DND-41 (cell line): ENCODE data around the gene ARHGAP26.

Source experiments
- ATAC-seq: fragments of 200-7000 bp; cut with Tn5 transposase; 3 replicates; pipeline ENCODE4 v1.9.1; 2021; ENCODE audit warnings: low read depth; ENCODE audit not compliant: insufficient read depth
- DNase-seq: peaks from one replicate; pipeline ENCODE4 v3.0.0-alpha.2; 2020
- H2AFZ ChIP-seq: 2 replicates; pipeline ENCODE4 v1.6.0; 2012; ENCODE audit warnings: low read depth, low read length
- H3K27ac ChIP-seq: 2 replicates; pipeline ENCODE4 v1.5.1; 2012; ENCODE audit warnings: low read length, inconsistent platforms
- H3K27me3 ChIP-seq: fragments of 200-600 bp; sonication (generic); 2 replicates; pipeline ENCODE4 v1.6.0; 2012; ENCODE audit warnings: low read length, mild to moderate bottlenecking, inconsistent platforms; ENCODE audit not compliant: insufficient read depth, poor library complexity
- H3K36me3 ChIP-seq: 2 replicates; pipeline ENCODE4 v1.5.1; 2012; ENCODE audit warnings: low read length, inconsistent platforms; ENCODE audit not compliant: insufficient read depth
- H3K4me1 ChIP-seq: 2 replicates; pipeline ENCODE4 v1.5.1; 2012; ENCODE audit warnings: mild to moderate bottlenecking, low read length; ENCODE audit not compliant: insufficient read depth
- H3K4me2 ChIP-seq: 2 replicates; pipeline ENCODE4 v1.6.0; 2012; ENCODE audit warnings: mild to moderate bottlenecking, moderate library complexity, low read length, inconsistent platforms; ENCODE audit not compliant: insufficient read depth
- H3K4me3 ChIP-seq, 2 experiments: fragments of 200-600 bp in 1 of 2; shearing (Covaris generic) in 1 of 2; 2 replicates each; pipeline ENCODE4 v1.5.1; 2012 to 2016; ENCODE audit warnings: inconsistent platforms in 2 of 2, low read length in 2 of 2, mild to moderate bottlenecking in 2 of 2, low read depth in 1 of 2, moderate library complexity in 1 of 2
- H3K79me2 ChIP-seq: 2 replicates; pipeline ENCODE4 v1.6.0; 2012; ENCODE audit warnings: low read length, inconsistent platforms; ENCODE audit not compliant: insufficient read depth
- H3K9ac ChIP-seq: 2 replicates; pipeline ENCODE4 v1.6.0; 2012; ENCODE audit warnings: low read depth, mild to moderate bottlenecking, inconsistent platforms, low read length, moderate library complexity
- H3K9me3 ChIP-seq: 2 replicates; pipeline ENCODE4 v1.5.1; 2012; ENCODE audit warnings: low read length, moderate library complexity, mild to moderate bottlenecking, inconsistent platforms; ENCODE audit not compliant: insufficient read depth, severe bottlenecking
- H4K20me1 ChIP-seq: 2 replicates; pipeline ENCODE4 v1.6.0; 2012; ENCODE audit warnings: low read length; ENCODE audit not compliant: insufficient read depth
- CTCF ChIP-seq: IDR thresholded peaks from 2 replicates; pipeline ENCODE4 v1.5.1; 2012; ENCODE audit warnings: borderline replicate concordance, low read length, moderate library complexity, mild to moderate bottlenecking; ENCODE audit not compliant: poor library complexity, severe bottlenecking; ENCODE audit errors: extremely low read depth
- EZH2 ChIP-seq: IDR thresholded peaks from 3 replicates; pipeline ENCODE4 v1.6.1; 2012; ENCODE audit warnings: borderline replicate concordance, low read depth, mild to moderate bottlenecking, moderate library complexity, low read length, inconsistent platforms; ENCODE audit not compliant: severe bottlenecking

ARHGAP26 gene

GRCh38 chr5:143147383-143147782 is 377.2 kb downstream of the ARHGAP26 start:
- Histone ChIP-seq H3K36me3 (peaks cover 17% of the 10 kb centered on the region; the same call in 1 of the 2 replicates), H3K4me1 (no peaks in the 10 kb centered on the region), H3K9me3 (no peaks in the 10 kb centered on the region), H3K27me3 (no peaks in the 10 kb centered on the region), H3K9ac (no peak overlapping the region), H3K4me2 (no peak overlapping the region), H3K79me2 (no peaks in the 10 kb centered on the region), H4K20me1 (no peaks in the 10 kb centered on the region), H2AFZ (no peak overlapping the region), H3K4me3 (no peak overlapping the region), H3K27ac (no peak overlapping the region)
- ATAC-seq: no peak
- DNase-seq: no peak
- TF ChIP-seq CTCF (no peak), EZH2 (no peak)

GRCh38 chr5:143147902-143148301 is 377.7 kb downstream of the ARHGAP26 start:
- H3K79me2 ChIP-seq: no peaks in the 10 kb centered on the region
- no peaks in the 10 kb centered on the region for H4K20me1 ChIP-seq
- no peak overlapping the region for H3K27ac ChIP-seq
- TF ChIP-seq CTCF: no peak
- no peak for TF ChIP-seq EZH2
- peaks cover 17% of the 10 kb centered on the region; the same call in 1 of the 2 replicates for H3K36me3 ChIP-seq
- no peak for DNase-seq
- H3K4me2 ChIP-seq: no peak overlapping the region
- no peak overlapping the region for H2AFZ ChIP-seq
- no peak overlapping the region for H3K4me3 ChIP-seq
- H3K9ac ChIP-seq: no peak overlapping the region
- no peaks in the 10 kb centered on the region for H3K9me3 ChIP-seq
- H3K4me1 ChIP-seq: no peaks in the 10 kb centered on the region
- no peak for ATAC-seq
- H3K27me3 ChIP-seq: no peaks in the 10 kb centered on the region

- Histone ChIP-seq H2AFZ (no peak overlapping the region), H3K36me3 (peaks cover 17% of the 10 kb centered on the region; the same call in 1 of the 2 replicates), H3K9me3 (no peaks in the 10 kb centered on the region), H3K9ac (no peak overlapping the region), H3K4me1 (no peaks in the 10 kb centered on the region), H3K4me2 (no peak overlapping the region), H3K4me3 (no peak overlapping the region), H3K27me3 (no peaks in the 10 kb centered on the region), H3K79me2 (no peaks in the 10 kb centered on the region), H3K27ac (no peak overlapping the region), H4K20me1 (no peaks in the 10 kb centered on the region)
- ATAC-seq (no peak), DNase-seq (no peak)
- TF ChIP-seq EZH2 (no peak), CTCF (no peak)
Measured at GRCh38 chr5:143148771-143149170, 378.6 kb downstream of the ARHGAP26 start.

- Histone ChIP-seq H3K4me1 (no peaks in the 10 kb centered on the region), H3K9ac (no peak overlapping the region), H3K4me3 (no peak overlapping the region), H3K79me2 (no peaks in the 10 kb centered on the region), H2AFZ (no peak overlapping the region), H3K36me3 (peaks cover 17% of the 10 kb centered on the region; the same call in 1 of the 2 replicates), H3K4me2 (no peak overlapping the region), H3K27me3 (no peaks in the 10 kb centered on the region), H3K9me3 (no peaks in the 10 kb centered on the region), H4K20me1 (no peaks in the 10 kb centered on the region), H3K27ac (no peak overlapping the region)
- DNase-seq: no peak
- TF ChIP-seq EZH2 (no peak), CTCF (no peak)
- no peak for ATAC-seq
Measured at GRCh38 chr5:143149759-143150158, 379.6 kb downstream of the ARHGAP26 start.
